Measurements from ENCODE around the gene DRAXIN.
A peak's percentile ranks its signal among the peaks of the same experiment; 100 is the strongest.

DRAXIN gene

GRCh38 chr1:11712285-11712684 lies 20.8 kb downstream of the DRAXIN start:
- no peak for DNase-seq

GRCh38 chr1:11713095-11713494 lies 21.6 kb downstream of the DRAXIN start:
- no peak for DNase-seq

GRCh38 chr1:11714831-11715575 lies 23.5 kb downstream of the DRAXIN start:
- no peak for DNase-seq

GRCh38 chr1:11719313-11720032 lies 28.0 kb downstream of the DRAXIN start:
- peak; percentile 19 to 38 for DNase-seq

GRCh38 chr1:11720033-11720376 lies 28.5 kb downstream of the DRAXIN start:
- no peak for DNase-seq

GRCh38 chr1:11720525-11720924 lies 29.0 kb downstream of the DRAXIN start:
- no peak for DNase-seq

GRCh38 chr1:11721311-11721710 lies 29.8 kb downstream of the DRAXIN start:
- DNase-seq: no peak

- no peak for DNase-seq
These were observed 31.0 kb downstream of the DRAXIN start for GRCh38 chr1:11722538-11722937.

- DNase-seq: no peak
These were observed 34.1 kb downstream of the DRAXIN start for GRCh38 chr1:11725616-11726015.

GRCh38 chr1:11727119-11727518 lies 35.6 kb downstream of the DRAXIN start:
- DNase-seq: no peak

GRCh38 chr1:11728126-11728806 lies 36.8 kb downstream of the DRAXIN start:
- no peak for DNase-seq

- DNase-seq: no peak
These were observed 37.6 kb downstream of the DRAXIN start for GRCh38 chr1:11729155-11729497.

GRCh38 chr1:11729498-11730428 lies 38.3 kb downstream of the DRAXIN start:
- DNase-seq: no peak

- no peak for DNase-seq
These were observed 39.0 kb downstream of the DRAXIN start for GRCh38 chr1:11730429-11730891.

GRCh38 chr1:11731691-11732283 lies 40.3 kb downstream of the DRAXIN start:
- no peak for DNase-seq

- DNase-seq: no peak
These were observed 41.8 kb downstream of the DRAXIN start for GRCh38 chr1:11733306-11733705.

- no peak for DNase-seq
These were observed 44.0 kb downstream of the DRAXIN start for GRCh38 chr1:11735531-11735853.

GRCh38 chr1:11735854-11736745 lies 44.6 kb downstream of the DRAXIN start, which contains the start of gene AGTRAP:
Gene AGTRAP (plus strand): TSS chr1:11736136. CDS start chr1:11736209, 73 bp downstream.
- peak; percentile 80 to 85 for DNase-seq

GRCh38 chr1:11736746-11737639 lies 45.5 kb downstream of the DRAXIN start:
- DNase-seq: peak; percentile 13 to 39

- DNase-seq: no peak
These were observed 46.6 kb downstream of the DRAXIN start for GRCh38 chr1:11738096-11738495.
